Loucy (cell line): ENCODE data around the gene RELCH.
A peak's percentile ranks its signal among the peaks of the same experiment; 100 is the strongest.

ENCODE experiments used
- H2AFZ ChIP-seq: fragments of 200-600 bp; sonication (generic); 2 replicates; pipeline ENCODE4 v1.6.0; 2016; ENCODE audit warnings: antibody characterized with exemption, mild to moderate bottlenecking, low read length, moderate library complexity
- H3F3A ChIP-seq: fragments of 200-600 bp; 2 replicates; pipeline ENCODE4 v1.6.0; 2016; ENCODE audit warnings: antibody characterized with exemption, low read depth, mild to moderate bottlenecking
- H3K27me3 ChIP-seq: fragments of 200-600 bp; sonication (generic); 2 replicates; pipeline ENCODE4 v1.6.1; 2014; ENCODE audit warnings: low read length, mild to moderate bottlenecking; ENCODE audit not compliant: insufficient read depth, poor library complexity, severe bottlenecking
- H3K36me3 ChIP-seq: fragments of 200-600 bp; sonication (generic); 2 replicates; pipeline ENCODE4 v1.6.1; 2016; ENCODE audit warnings: low read length; ENCODE audit not compliant: insufficient read depth
- H3K4me1 ChIP-seq: fragments of 200-600 bp; sonication (generic); 2 replicates; pipeline ENCODE4 v1.5.1; 2014; ENCODE audit warnings: low read length, mild to moderate bottlenecking; ENCODE audit not compliant: insufficient read depth, poor library complexity, severe bottlenecking
- H3K4me2 ChIP-seq: fragments of 200-600 bp; sonication (generic); 2 replicates; pipeline ENCODE4 v1.6.0; 2014; ENCODE audit warnings: antibody characterized with exemption, low read length, low read depth, mild to moderate bottlenecking; ENCODE audit not compliant: poor library complexity, severe bottlenecking
- H3K4me3 ChIP-seq: fragments of 200-600 bp; sonication (generic); 2 replicates; pipeline ENCODE4 v1.5.1; 2014; ENCODE audit warnings: low read length, mild to moderate bottlenecking, mixed read lengths; ENCODE audit not compliant: poor library complexity, severe bottlenecking
- H3K79me2 ChIP-seq: fragments of 200-600 bp; sonication (generic); 2 replicates; pipeline ENCODE4 v1.6.1; 2014; ENCODE audit warnings: low read length; ENCODE audit not compliant: insufficient read depth
- H3K9ac ChIP-seq: fragments of 200-600 bp; sonication (generic); 2 replicates; pipeline ENCODE4 v1.6.0; 2014; ENCODE audit warnings: mild to moderate bottlenecking, low read depth, low read length, moderate library complexity; ENCODE audit not compliant: poor library complexity, severe bottlenecking
- H3K9me2 ChIP-seq: fragments of 200-600 bp; sonication (generic); replicated peaks from 2 replicates; pipeline ENCODE4 v1.6.1; 2016; ENCODE audit warnings: low read depth, low read length, mixed read lengths
- H3K9me3 ChIP-seq: fragments of 200-600 bp; sonication (generic); 2 replicates; pipeline ENCODE4 v1.6.1; 2014; ENCODE audit warnings: mild to moderate bottlenecking, antibody characterized with exemption, low read length, low read depth; ENCODE audit not compliant: insufficient read depth
- H4K20me1 ChIP-seq: fragments of 200-600 bp; sonication (generic); 2 replicates; pipeline ENCODE4 v1.6.0; 2014; ENCODE audit warnings: antibody characterized with exemption, low read length, mild to moderate bottlenecking; ENCODE audit not compliant: insufficient read depth, poor library complexity, severe bottlenecking
- CTCF ChIP-seq: fragments of 200-600 bp; sonication (generic); conservative IDR thresholded peaks from 2 replicates; pipeline ENCODE4 v1.5.1; 2014; ENCODE audit warnings: mild to moderate bottlenecking, antibody characterized with exemption, low read length
- EZH2phosphoT487 ChIP-seq: fragments of 200-600 bp; IDR thresholded peaks from 2 replicates; pipeline ENCODE4 v1.6.1; 2018; ENCODE audit warnings: antibody characterized with exemption, mild to moderate bottlenecking, moderate library complexity, borderline replicate concordance

RELCH gene

DNA sequence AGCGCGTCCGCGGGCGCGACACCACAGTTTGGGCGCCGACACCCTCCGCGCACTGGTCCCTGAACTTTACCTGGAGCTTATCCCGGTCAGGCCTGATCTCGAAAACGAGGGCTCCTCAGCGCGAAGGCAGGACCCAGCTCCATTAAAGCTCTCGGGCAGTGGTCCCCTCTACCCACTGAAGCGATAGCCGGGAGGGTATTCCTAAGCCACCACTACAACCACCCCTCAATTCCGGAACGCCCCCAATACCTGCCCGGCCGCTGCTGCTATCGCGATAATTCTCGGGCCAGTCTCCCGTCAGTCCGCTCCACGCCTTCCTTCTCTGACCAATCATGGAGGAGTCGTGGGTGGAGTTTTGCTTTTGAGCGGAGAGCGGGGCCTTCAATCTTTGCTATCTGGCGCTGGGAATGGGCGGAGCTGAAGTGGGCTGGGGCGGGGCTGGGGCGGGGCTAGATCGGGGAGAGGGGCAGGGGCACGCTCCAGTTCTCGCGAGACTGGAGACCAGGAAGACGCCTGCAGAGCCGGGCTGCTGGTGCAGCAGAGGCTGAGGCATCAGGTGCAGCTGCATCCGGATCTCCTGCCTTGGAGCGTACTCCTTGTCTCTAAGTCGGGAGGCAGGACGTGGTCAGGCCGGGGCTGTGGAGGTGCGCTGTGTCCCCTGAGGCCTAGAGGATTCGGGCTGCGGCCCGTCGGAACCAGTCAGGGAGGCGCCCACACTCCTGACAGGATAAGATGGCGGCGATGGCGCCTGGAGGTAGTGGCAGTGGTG lies at the start of gene RELCH, which contains the start of gene PIGN:
RELCH (plus strand) TSS at position 482 of the 769 bp plus-strand sequence; CDS start at position 733, 251 bp downstream.
PIGN (minus strand) TSS at position 283 of the 769 bp plus-strand sequence. CDS start 25,703 bp downstream, outside the sequence.
- H3K27me3 ChIP-seq = peaks cover 7% of the 10 kb centered on the region
- no peak for TF ChIP-seq EZH2phosphoT487
- TF ChIP-seq CTCF = no peak
- H3K9me2 ChIP-seq = no peaks in the 10 kb centered on the region
- H3K9me3 ChIP-seq = no peaks in the 10 kb centered on the region
- H2AFZ ChIP-seq = peak within 1 kb of the TSS; percentile 94
- no peaks in the 10 kb centered on the region for H3K36me3 ChIP-seq
- peaks cover 37% of the 10 kb centered on the region for H4K20me1 ChIP-seq
- peaks cover 70% of the 10 kb centered on the region for H3K79me2 ChIP-seq
- no peaks in the 10 kb centered on the region for H3F3A ChIP-seq
- H3K4me2 ChIP-seq = peak within 1 kb of the TSS; percentile 98
- H3K4me1 ChIP-seq = peaks cover 46% of the 10 kb centered on the region
- H3K9ac ChIP-seq = peak within 1 kb of the TSS; percentile 91
- H3K4me3 ChIP-seq = peak within 1 kb of the TSS; percentile 99

DNA sequence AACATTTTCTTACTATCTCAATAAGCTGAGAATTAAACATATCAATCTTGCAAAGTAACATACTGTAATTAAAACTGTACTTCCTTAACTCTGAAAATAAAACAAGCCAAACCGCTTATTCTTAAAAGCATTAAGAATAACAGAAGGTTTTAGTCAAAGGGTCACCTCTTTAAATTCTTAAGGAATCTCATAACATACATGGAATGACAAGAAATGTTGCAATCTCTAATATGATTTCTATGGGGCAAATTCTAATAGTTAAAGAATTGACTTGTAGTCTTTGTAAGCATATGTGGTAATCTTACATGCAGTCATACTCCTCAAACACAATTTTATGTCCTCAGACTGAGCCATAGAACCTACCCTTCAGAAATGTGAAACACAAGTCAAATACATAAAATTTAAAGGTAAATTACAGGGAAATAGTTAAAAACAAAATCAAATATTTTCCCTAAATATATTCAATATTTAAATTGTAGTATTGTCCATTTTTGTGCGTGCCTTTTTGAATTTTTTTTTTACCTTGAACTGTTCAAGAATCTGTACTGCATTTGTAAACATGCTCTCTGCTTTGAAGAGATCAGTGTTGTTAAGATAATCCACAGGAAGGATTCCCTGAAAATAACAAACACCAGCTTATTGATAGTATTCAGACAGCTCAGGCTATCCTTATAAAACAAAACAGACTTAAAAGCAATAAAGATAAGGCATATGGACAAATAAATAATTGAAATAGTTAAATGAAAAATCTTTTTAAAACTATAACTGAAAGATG lies 48.4 kb upstream of the RELCH start:
- Histone ChIP-seq H2AFZ (no peak overlapping the region), H3K9me2 (no peaks in the 10 kb centered on the region), H3K4me3 (no peak overlapping the region), H4K20me1 (no peaks in the 10 kb centered on the region), H3K36me3 (peaks cover 11% of the 10 kb centered on the region; the same call in 1 of the 2 replicates), H3K27me3 (no peaks in the 10 kb centered on the region), H3K4me1 (no peaks in the 10 kb centered on the region), H3K4me2 (no peak overlapping the region), H3F3A (no peaks in the 10 kb centered on the region), H3K9ac (no peak overlapping the region), H3K79me2 (no peaks in the 10 kb centered on the region), H3K9me3 (no peaks in the 10 kb centered on the region)
- TF ChIP-seq CTCF = no peak
- no peak for TF ChIP-seq EZH2phosphoT487

DNA sequence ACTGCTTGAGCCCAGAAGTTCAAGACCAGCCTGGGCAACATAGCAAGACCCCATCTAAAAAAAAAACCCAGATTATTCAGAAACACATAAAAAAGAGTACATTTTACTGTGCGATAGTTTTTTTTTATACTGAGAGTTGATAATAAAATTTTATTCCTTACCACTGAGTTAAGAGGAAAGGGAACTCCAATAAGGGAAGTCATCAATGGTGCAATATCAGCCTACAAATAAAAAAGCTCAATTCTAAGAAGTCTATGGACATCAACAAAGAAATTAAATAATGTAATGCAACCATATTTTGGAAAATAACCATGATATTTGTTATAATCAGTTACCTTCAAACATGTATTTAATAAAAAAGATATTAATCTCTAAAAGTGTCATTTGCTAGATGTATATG lies 46.8 kb upstream of the RELCH start:
- Histone ChIP-seq H3K9ac (no peak overlapping the region), H3K4me1 (no peaks in the 10 kb centered on the region), H3K36me3 (peaks cover 20% of the 10 kb centered on the region; the same call in 1 of the 2 replicates), H3K9me2 (no peaks in the 10 kb centered on the region), H3K27me3 (no peaks in the 10 kb centered on the region), H3K79me2 (no peaks in the 10 kb centered on the region), H4K20me1 (no peaks in the 10 kb centered on the region), H3K4me3 (no peak overlapping the region), H2AFZ (no peak overlapping the region), H3K4me2 (no peak overlapping the region), H3K9me3 (no peaks in the 10 kb centered on the region), H3F3A (no peaks in the 10 kb centered on the region)
- TF ChIP-seq CTCF = no peak
- TF ChIP-seq EZH2phosphoT487 = no peak
